Measurements from ENCODE around the gene RSRC1.

- TF ChIP-seq, protein P1, sequence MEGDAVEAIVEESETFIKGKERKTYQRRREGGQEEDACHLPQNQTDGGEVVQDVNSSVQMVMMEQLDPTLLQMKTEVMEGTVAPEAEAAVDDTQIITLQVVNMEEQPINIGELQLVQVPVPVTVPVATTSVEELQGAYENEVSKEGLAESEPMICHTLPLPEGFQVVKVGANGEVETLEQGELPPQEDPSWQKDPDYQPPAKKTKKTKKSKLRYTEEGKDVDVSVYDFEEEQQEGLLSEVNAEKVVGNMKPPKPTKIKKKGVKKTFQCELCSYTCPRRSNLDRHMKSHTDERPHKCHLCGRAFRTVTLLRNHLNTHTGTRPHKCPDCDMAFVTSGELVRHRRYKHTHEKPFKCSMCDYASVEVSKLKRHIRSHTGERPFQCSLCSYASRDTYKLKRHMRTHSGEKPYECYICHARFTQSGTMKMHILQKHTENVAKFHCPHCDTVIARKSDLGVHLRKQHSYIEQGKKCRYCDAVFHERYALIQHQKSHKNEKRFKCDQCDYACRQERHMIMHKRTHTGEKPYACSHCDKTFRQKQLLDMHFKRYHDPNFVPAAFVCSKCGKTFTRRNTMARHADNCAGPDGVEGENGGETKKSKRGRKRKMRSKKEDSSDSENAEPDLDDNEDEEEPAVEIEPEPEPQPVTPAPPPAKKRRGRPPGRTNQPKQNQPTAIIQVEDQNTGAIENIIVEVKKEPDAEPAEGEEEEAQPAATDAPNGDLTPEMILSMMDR (IDR thresholded peaks at IDR 0.05), result no peak
- TF ChIP-seq POLR2A (IDR thresholded peaks at IDR 0.05), result no peak
These were observed 384.0 kb downstream of the RSRC1 start for GRCh38 chr3:158493931-158494330.
